Measurements from ENCODE around the gene NRG2. TPM values are rescaled to one million over a fixed set of nuclear protein-coding genes. Genes with fewer than 3 reads are reported as not detected.

The NRG2 gene
- total and polyA plus RNA-seq, 2 of the 4 experiments (the other 2 are of a cell fraction): 0.18 TPM; not detected in 1

- Histone ChIP-seq H3K9me1 (ENCODE audit: insufficient read depth, low read length) (no peaks in the 10 kb centered on the region), H3K56ac (ENCODE audit: extremely low read depth, insufficient read depth, low read length) (no peak overlapping the region), H2BK5ac (ENCODE audit: low read depth, low read length, poor library complexity, severe bottlenecking) (no peak overlapping the region), H3K79me1 (ENCODE audit: low read depth in 1 of 2, low read length in 2 of 2) (no peaks in the 10 kb centered on the region), H3K18ac (ENCODE audit: low read depth, low read length) (no peak overlapping the region), H3K36me3 (ENCODE audit: control insufficient read depth, insufficient read depth, low read length) (no peaks in the 10 kb centered on the region), H3K4me3 (ENCODE audit: insufficient read depth, low read depth, low read length) (no peak overlapping the region), H3K27ac (ENCODE audit: insufficient read depth, low read length) (no peak overlapping the region), H3K23ac (ENCODE audit: low read depth, low read length) (no peak overlapping the region), H4K8ac (ENCODE audit: low read depth in 2 of 2, low read length in 2 of 2) (no peak overlapping the region), H2AK9ac (replicated peaks; ENCODE audit: low read depth, low read length, poor library complexity) (no peak overlapping the region), H3K27me3 (ENCODE audit: control insufficient read depth, insufficient read depth, low read length) (peaks cover 42% of the 10 kb centered on the region), H2AFZ (replicated peaks; ENCODE audit: low read length, poor library complexity) (no peak overlapping the region), H4K5ac (ENCODE audit: low read depth, low read length) (no peak overlapping the region), H3K9me3 (ENCODE audit: control insufficient read depth, insufficient read depth, low read length) (no peaks in the 10 kb centered on the region), H3K9ac (ENCODE audit: low read depth, low read length) (no peak overlapping the region), H3K4ac (ENCODE audit: low read depth, low read length) (no peak overlapping the region), H4K91ac (ENCODE audit: insufficient read depth, low read depth, low read length) (no peak overlapping the region), H2BK20ac (ENCODE audit: low read depth, low read length) (no peak overlapping the region), H4K20me1 (ENCODE audit: insufficient read depth, low read length) (no peaks in the 10 kb centered on the region), H2BK120ac (ENCODE audit: low read depth, low read length) (no peak overlapping the region), H3K14ac (replicated peaks; ENCODE audit: low read depth, low read length) (no peak overlapping the region), H2AK5ac (ENCODE audit: low read depth, low read length) (no peak overlapping the region), H3K4me2 (ENCODE audit: low read depth, low read length) (no peak overlapping the region), H3K4me1 (ENCODE audit: control insufficient read depth, insufficient read depth, low read length) (no peaks in the 10 kb centered on the region), H2BK15ac (ENCODE audit: low read depth, low read length) (no peak overlapping the region)
- DNase-seq (no peak), ATAC-seq (ENCODE audit: low read depth) (no peak)
- no TSS peak for BruUV-seq (replicated peaks)
- ChIA-PET POLR2A (ENCODE audit: unreplicated experiment) (no interaction called here), CTCF (no interaction called here)
- in situ Hi-C loops (cut with MboI; ENCODE audit: low sequenced_read_pairs): no loop called here
- dilution Hi-C loops (cut with HindIII; ENCODE audit: low sequenced_read_pairs, unreplicated experiment): no loop called here
- intact Hi-C loops (cut with micrococcal nuclease): no loop called here
- TF ChIP-seq SMC3 (IDR thresholded peaks at IDR 0.05; ENCODE audit: low read depth, low read length) (no peak), MAZ (IDR thresholded peaks at IDR 0.05; ENCODE audit: borderline replicate concordance, low read depth, low read length) (no peak), USF2 (IDR thresholded peaks at IDR 0.05; ENCODE audit: low read depth, low read length) (no peak), NFE2L2 (IDR thresholded peaks at IDR 0.05; ENCODE audit: low read depth, low read length) (no peak), RFX5 (IDR thresholded peaks at IDR 0.05; ENCODE audit: low read depth, low read length) (no peak), ELK1 (IDR thresholded peaks at IDR 0.05; ENCODE audit: borderline replicate concordance, low read depth, low read length) (no peak), CTCF (conservative IDR thresholded peaks at IDR 0.05; ENCODE audit: low read depth, low read length) (no peak), POLR2A (IDR thresholded peaks at IDR 0.05; ENCODE audit: low read depth, low read length) (no peak), MXI1 (IDR thresholded peaks at IDR 0.05; ENCODE audit: borderline replicate concordance, low read depth, low read length) (no peak), BHLHE40 (IDR thresholded peaks at IDR 0.05; ENCODE audit: low read depth, low read length) (no peak), FOS (IDR thresholded peaks at IDR 0.05; ENCODE audit: low read depth, low read length) (no peak)
- WGBS, 2 experiments (ENCODE audit: extremely low coverage in 2 of 2, insufficient read length in 1 of 2): no CpG with 5 or more reads among the region's 1 CpG
These were observed 39.6 kb downstream of the NRG2 start for GRCh38 chr5:140003519-140003918.

Measured in IMR-90 (cell line).